Tibial nerve (tissue), 4 donors: ENCODE data around the gene CHRNA4. TPM values are rescaled to one million over a fixed set of nuclear protein-coding genes. Genes with fewer than 3 reads are reported as not detected.

Source experiments
- DNase-seq, 2 donors: peaks; one replicate each; pipeline ENCODE4 v3.0.0-alpha.2; 2019; ENCODE audit warnings: low spot score in 2 of 2
- H3K27ac ChIP-seq, 4 donors: fragments of 200-600 bp; sonication (generic) in 3 of 4; one replicate each; pipeline ENCODE4 v1.5.1; 2017 to 2019; ENCODE audit warnings: mild to moderate bottlenecking in 1 of 4
- H3K27me3 ChIP-seq, 2 donors: fragments of 200-600 bp; sonication (generic) in 1 of 2; one replicate each; pipeline versions ENCODE4 v1.5.1 to v1.6.0; 2017 to 2019
- H3K36me3 ChIP-seq, 3 donors: fragments of 200-600 bp; sonication (generic); one replicate each; pipeline ENCODE4 v1.5.1; 2018 to 2019
- H3K4me1 ChIP-seq, 4 donors: fragments of 200-600 bp; sonication (generic) in 3 of 4; one replicate each; pipeline ENCODE4 v1.5.1; 2017 to 2019
- H3K4me3 ChIP-seq, 4 donors: fragments of 200-600 bp; sonication (generic) in 3 of 4; one replicate each; pipeline ENCODE4 v1.5.1; 2017 to 2019; ENCODE audit warnings: mild to moderate bottlenecking in 1 of 4, moderate library complexity in 1 of 4
- H3K9me3 ChIP-seq, 4 donors: fragments of 200-600 bp; sonication (generic) in 3 of 4; one replicate each; pipeline ENCODE4 v1.5.1; 2017 to 2019
- EP300 ChIP-seq, 2 donors: sonication (generic); formaldehyde crosslinking; IDR thresholded peaks; one replicate each; pipeline ENCODE4 v1.6.1; 2017; ENCODE audit warnings: antibody characterized with exemption in 2 of 2, mild to moderate bottlenecking in 1 of 2
- POLR2A ChIP-seq, 2 donors: fragments of 450-650 bp; IDR thresholded peaks; one replicate each; pipeline ENCODE4 v1.6.1; 2017; ENCODE audit warnings: antibody characterized with exemption in 2 of 2, mild to moderate bottlenecking in 2 of 2, moderate library complexity in 2 of 2
- WGBS, 2 donors: methylation state at CpG; one replicate each; pipeline ENCODE4 v1.1.5; 2018; 5-methylcytosine and 5-hydroxymethylcytosine counted together
- total RNA-seq, 4 donors: library from RNA; depleted of rRNA; stranded (reverse); fragments of >200 nt; gene quantifications; one replicate each; pipeline ENCODE4 v1.1.0, GENCODE V29; 2016
- TF ChIP-seq, protein P1 (sequence below), 5 experiments: fragments of 200-600 bp in 3 of 5; fragments of 450-650 bp in 2 of 5; sonication (generic) in 3 of 5; IDR thresholded peaks; one replicate each; pipeline ENCODE4 v1.5.1; 2016 to 2019; ENCODE audit warnings: antibody characterized with exemption in 5 of 5, mild to moderate bottlenecking in 3 of 5, moderate library complexity in 2 of 5

CHRNA4 gene
- total RNA-seq, 4 donors from 2014 or later = 0.20 to 1.5 TPM; not detected in 2

GRCh38 chr20:63370618-63371187, 9.6 kb upstream of the CHRNA4 start:
- DNase-seq = no peak
- 42 to 46% methylated on average over 19 to 21 of the region's 21 CpGs for WGBS, 2 donors
- TF ChIP-seq, protein P1, sequence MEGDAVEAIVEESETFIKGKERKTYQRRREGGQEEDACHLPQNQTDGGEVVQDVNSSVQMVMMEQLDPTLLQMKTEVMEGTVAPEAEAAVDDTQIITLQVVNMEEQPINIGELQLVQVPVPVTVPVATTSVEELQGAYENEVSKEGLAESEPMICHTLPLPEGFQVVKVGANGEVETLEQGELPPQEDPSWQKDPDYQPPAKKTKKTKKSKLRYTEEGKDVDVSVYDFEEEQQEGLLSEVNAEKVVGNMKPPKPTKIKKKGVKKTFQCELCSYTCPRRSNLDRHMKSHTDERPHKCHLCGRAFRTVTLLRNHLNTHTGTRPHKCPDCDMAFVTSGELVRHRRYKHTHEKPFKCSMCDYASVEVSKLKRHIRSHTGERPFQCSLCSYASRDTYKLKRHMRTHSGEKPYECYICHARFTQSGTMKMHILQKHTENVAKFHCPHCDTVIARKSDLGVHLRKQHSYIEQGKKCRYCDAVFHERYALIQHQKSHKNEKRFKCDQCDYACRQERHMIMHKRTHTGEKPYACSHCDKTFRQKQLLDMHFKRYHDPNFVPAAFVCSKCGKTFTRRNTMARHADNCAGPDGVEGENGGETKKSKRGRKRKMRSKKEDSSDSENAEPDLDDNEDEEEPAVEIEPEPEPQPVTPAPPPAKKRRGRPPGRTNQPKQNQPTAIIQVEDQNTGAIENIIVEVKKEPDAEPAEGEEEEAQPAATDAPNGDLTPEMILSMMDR (IDR thresholded peaks at IDR 0.05) = no peak
- TF ChIP-seq EP300 (IDR thresholded peaks at IDR 0.05) = no peak
- no peak for TF ChIP-seq POLR2A (IDR thresholded peaks at IDR 0.05)
- Histone ChIP-seq H3K4me3 (no peak overlapping the region), H3K27ac (no peak overlapping the region), H3K36me3 (no peaks in the 10 kb centered on the region), H3K27me3 (peaks cover 0 to 82% of the 10 kb centered on the region in 2 donors), H3K9me3 (no peaks in the 10 kb centered on the region), H3K4me1 (no peaks in the 10 kb centered on the region)

GRCh38 chr20:63369724-63370617, 8.8 kb upstream of the CHRNA4 start:
- no peak overlapping the region for H3K4me3 ChIP-seq

DNA sequence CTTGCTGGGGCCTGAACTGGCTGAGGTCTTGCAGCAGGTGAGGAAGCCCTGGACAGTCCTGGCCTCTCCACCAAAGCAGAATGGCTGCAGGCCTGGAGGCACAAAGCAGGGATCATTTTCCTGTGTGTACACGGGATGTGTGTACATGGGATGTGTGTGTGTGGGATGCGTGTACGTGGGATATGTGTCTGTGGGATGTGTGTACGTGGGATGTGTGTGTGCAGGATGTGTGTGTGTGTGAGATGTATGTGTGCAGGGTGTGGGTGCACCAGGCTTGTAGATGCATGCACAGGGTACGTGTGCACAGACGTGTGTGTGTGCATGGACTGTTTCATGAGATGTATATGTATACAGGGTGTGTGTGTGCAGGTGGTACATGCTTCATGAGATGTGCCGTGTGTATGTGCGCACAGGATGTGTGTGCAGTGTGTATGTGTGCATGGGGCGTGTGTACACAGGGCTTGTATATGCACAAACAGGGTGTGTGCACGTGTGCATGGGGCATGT, 7.9 kb upstream of the CHRNA4 start:
- Histone ChIP-seq H3K9me3 (no peaks in the 10 kb centered on the region), H3K4me3 (no peak overlapping the region), H3K36me3 (no peaks in the 10 kb centered on the region), H3K27ac (no peak overlapping the region), H3K27me3 (peaks cover 0 to 81% of the 10 kb centered on the region in 2 donors), H3K4me1 (no peaks in the 10 kb centered on the region)
- no peak for DNase-seq
- 88 to 93% methylated on average over 10 of the region's 10 CpGs for WGBS, 2 donors
- TF ChIP-seq POLR2A (IDR thresholded peaks at IDR 0.05) (no peak), EP300 (IDR thresholded peaks at IDR 0.05) (no peak)
- TF ChIP-seq, protein P1 (IDR thresholded peaks at IDR 0.05) = no peak

More at GRCh38 chr20:63369724-63370617, 8.8 kb upstream of the CHRNA4 start:
- 58 to 67% methylated on average over 9 to 22 of the region's 24 CpGs for WGBS, 2 donors
- no peak overlapping the region for H3K27ac ChIP-seq
- DNase-seq = no peak
- no peak for TF ChIP-seq EP300 (IDR thresholded peaks at IDR 0.05)
- no peak for TF ChIP-seq POLR2A (IDR thresholded peaks at IDR 0.05)
- peaks cover 0 to 81% of the 10 kb centered on the region in 2 donors for H3K27me3 ChIP-seq
- no peaks in the 10 kb centered on the region for H3K4me1 ChIP-seq
- H3K36me3 ChIP-seq = no peaks in the 10 kb centered on the region
- no peaks in the 10 kb centered on the region for H3K9me3 ChIP-seq

DNA sequence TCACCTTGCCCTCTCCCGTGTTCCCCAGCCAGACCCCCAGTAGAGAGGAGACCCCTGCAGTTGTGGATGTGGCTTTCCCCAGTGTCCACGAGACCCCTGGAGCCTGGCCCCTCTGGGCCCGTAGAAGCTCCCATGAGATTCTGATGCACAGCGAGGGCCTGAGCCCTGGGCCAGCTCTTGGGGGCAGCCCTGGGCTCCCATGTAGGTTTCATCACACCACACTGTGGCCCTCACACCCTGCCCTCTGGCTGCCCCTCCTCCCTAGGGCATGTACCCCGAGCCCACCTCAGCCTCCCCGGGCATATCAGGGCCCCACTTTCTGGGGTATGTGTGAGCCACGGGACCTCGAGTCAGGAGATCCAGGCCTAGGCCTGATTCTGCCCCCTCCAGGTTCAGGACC, 7.0 kb upstream of the CHRNA4 start:
- WGBS, 2 donors = 73 to 86% methylated on average over 6 to 8 of the region's 8 CpGs
- H3K4me3 ChIP-seq = no peak overlapping the region
- no peaks in the 10 kb centered on the region for H3K9me3 ChIP-seq
- no peak for DNase-seq
- H3K36me3 ChIP-seq = no peaks in the 10 kb centered on the region
- peaks cover 0 to 81% of the 10 kb centered on the region in 2 donors for H3K27me3 ChIP-seq
- TF ChIP-seq, protein P1 (IDR thresholded peaks at IDR 0.05) = no peak
- TF ChIP-seq EP300 (IDR thresholded peaks at IDR 0.05) = no peak
- no peak for TF ChIP-seq POLR2A (IDR thresholded peaks at IDR 0.05)
- H3K27ac ChIP-seq = no peak overlapping the region
- no peaks in the 10 kb centered on the region for H3K4me1 ChIP-seq

DNA sequence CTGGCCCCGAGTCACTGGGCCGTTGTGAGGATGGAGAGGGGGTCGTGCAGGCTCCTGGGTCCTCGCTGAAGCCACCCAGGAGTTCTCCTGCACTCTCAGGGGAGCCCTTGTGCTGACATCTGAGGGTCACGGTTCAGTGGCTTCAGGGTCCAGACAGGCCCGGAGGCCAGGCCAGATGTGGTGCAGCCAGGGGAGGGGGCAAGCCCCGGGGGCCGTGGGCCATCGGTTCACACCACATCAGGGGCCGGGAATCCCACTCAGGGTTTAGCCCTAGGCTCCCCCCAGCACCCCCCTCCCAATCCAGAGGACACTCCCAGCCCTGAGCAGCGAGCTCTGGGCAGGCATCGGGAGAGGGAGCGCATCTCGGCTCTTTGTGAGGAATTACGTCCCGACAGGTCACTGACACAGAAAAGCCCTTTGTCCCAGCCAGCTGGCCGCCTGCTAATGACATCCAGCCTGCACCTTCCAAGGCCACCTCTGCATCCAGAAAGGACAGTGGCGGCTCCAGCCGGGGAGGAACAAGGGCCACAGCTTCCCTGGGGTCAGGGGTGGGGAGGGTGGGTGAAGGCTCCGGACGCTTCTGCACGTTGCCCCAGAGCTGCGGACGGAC, 6.4 kb upstream of the CHRNA4 start:
- DNase-seq = no peak
- Histone ChIP-seq H3K9me3 (no peaks in the 10 kb centered on the region), H3K36me3 (no peaks in the 10 kb centered on the region), H3K4me3 (no peak overlapping the region), H3K4me1 (no peaks in the 10 kb centered on the region), H3K27me3 (peaks cover 0 to 81% of the 10 kb centered on the region in 2 donors), H3K27ac (no peak overlapping the region)
- 32 to 46% methylated on average over 16 to 21 of the region's 24 CpGs for WGBS, 2 donors
- TF ChIP-seq POLR2A (IDR thresholded peaks at IDR 0.05) (no peak), EP300 (IDR thresholded peaks at IDR 0.05) (no peak)
- TF ChIP-seq, protein P1 (IDR thresholded peaks at IDR 0.05) = no peak
